ENCODE data around the gene GARIN1A.
"Not testable (repeated sequence)": the region's sequence is repeated elsewhere in the genome, so short reads cannot be mapped to it uniquely, and the experiment has no call there.

Gene GARIN1A

DNA sequence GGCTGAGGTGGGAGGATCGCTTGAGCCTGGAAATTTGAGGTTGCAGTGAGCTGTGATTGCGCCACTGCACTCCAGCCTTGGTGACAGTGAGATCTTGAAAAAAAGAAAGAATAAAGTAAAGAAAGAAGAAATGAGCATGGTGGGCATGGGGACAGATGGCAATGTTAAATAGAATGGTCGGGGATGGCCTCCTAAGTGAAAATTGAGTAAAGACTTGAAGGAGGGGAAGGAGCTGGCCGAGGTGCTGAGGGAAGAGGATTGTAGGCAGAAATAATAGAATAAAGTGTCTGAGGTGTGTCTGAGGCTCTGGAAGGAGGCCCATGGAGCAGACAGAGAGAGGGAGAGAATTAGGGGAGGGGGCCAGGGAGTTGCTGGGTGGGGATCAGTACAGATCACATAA, 26.2 kb upstream of the GARIN1A start:
- H2AFZ ChIP-seq (ENCODE audit: low read length); H4K91ac ChIP-seq (ENCODE audit: low read depth, low read length, poor library complexity); H2BK12ac ChIP-seq (ENCODE audit: low read length); H2BK120ac ChIP-seq (ENCODE audit: low read depth, low read length); H2BK15ac ChIP-seq (ENCODE audit: low read length); H3K23ac ChIP-seq (ENCODE audit: low read depth, low read length, poor library complexity); H3K9ac ChIP-seq (ENCODE audit: low read depth, low read length, poor library complexity); H3K4me1 ChIP-seq (ENCODE audit: control insufficient read depth in 2 of 2, insufficient read depth in 1 of 2, low read depth in 1 of 2, low read length in 2 of 2); DNase-seq (ENCODE audit: low spot score); H3K4ac ChIP-seq (ENCODE audit: low read length); H3K4me2 ChIP-seq (ENCODE audit: insufficient read depth, low read length, poor library complexity, severe bottlenecking); H3K14ac ChIP-seq (ENCODE audit: low read length); H3K79me1 ChIP-seq (ENCODE audit: low read depth, low read length); H3K27me3 ChIP-seq (ENCODE audit: control insufficient read depth in 3 of 3, insufficient read depth in 3 of 3, low read depth in 1 of 3, low read length in 3 of 3); H3K9me3 ChIP-seq (replicated peaks in 1 of 2; ENCODE audit: control insufficient read depth in 2 of 2, insufficient read depth in 1 of 2, low read depth in 1 of 2, low read length in 2 of 2); H4K8ac ChIP-seq (ENCODE audit: low read depth, low read length); H3K27ac ChIP-seq (replicated peaks; ENCODE audit: low read length); H3K4me3 ChIP-seq (ENCODE audit: low read length in 2 of 2); H2BK5ac ChIP-seq (ENCODE audit: low read length); H3K18ac ChIP-seq (ENCODE audit: low read length); H2AK5ac ChIP-seq (ENCODE audit: low read depth, low read length): not testable (repeated sequence)
- peaks cover 2 to 31% of the 10 kb centered on the region in 2 donors for H3K36me3 ChIP-seq (replicated peaks in 1 of 2; ENCODE audit: control insufficient read depth in 2 of 2, insufficient read depth in 2 of 2, low read length in 2 of 2)
- WGBS, 2 donors (ENCODE audit: extremely low coverage in 2 of 2, insufficient read length in 2 of 2, insufficient replicate concordance in 1 of 2): no CpG with 5 or more reads among the region's 4 CpGs

GRCh38 chr7:128646877-128647276, 25.2 kb upstream of the GARIN1A start:
- not testable (repeated sequence) for H2AK5ac ChIP-seq (ENCODE audit: low read depth, low read length); H3K27me3 ChIP-seq (ENCODE audit: control insufficient read depth in 3 of 3, insufficient read depth in 3 of 3, low read depth in 1 of 3, low read length in 3 of 3); H3K18ac ChIP-seq (ENCODE audit: low read length); H2BK120ac ChIP-seq (ENCODE audit: low read depth, low read length); H2BK12ac ChIP-seq (ENCODE audit: low read length); H3K9ac ChIP-seq (ENCODE audit: low read depth, low read length, poor library complexity); H3K14ac ChIP-seq (ENCODE audit: low read length); H3K79me1 ChIP-seq (ENCODE audit: low read depth, low read length); H3K23ac ChIP-seq (ENCODE audit: low read depth, low read length, poor library complexity); H3K4me1 ChIP-seq (ENCODE audit: control insufficient read depth in 2 of 2, insufficient read depth in 1 of 2, low read depth in 1 of 2, low read length in 2 of 2); H4K8ac ChIP-seq (ENCODE audit: low read depth, low read length); H3K4ac ChIP-seq (ENCODE audit: low read length); H2AFZ ChIP-seq (ENCODE audit: low read length); H4K91ac ChIP-seq (ENCODE audit: low read depth, low read length, poor library complexity); H3K9me3 ChIP-seq (replicated peaks in 1 of 2; ENCODE audit: control insufficient read depth in 2 of 2, insufficient read depth in 1 of 2, low read depth in 1 of 2, low read length in 2 of 2); H2BK15ac ChIP-seq (ENCODE audit: low read length); H3K4me3 ChIP-seq (ENCODE audit: low read length in 2 of 2); H3K27ac ChIP-seq (replicated peaks; ENCODE audit: low read length); H2BK5ac ChIP-seq (ENCODE audit: low read length); DNase-seq (ENCODE audit: low spot score); H3K4me2 ChIP-seq (ENCODE audit: insufficient read depth, low read length, poor library complexity, severe bottlenecking)
- no CpG with 5 or more reads among the region's 6 CpGs for WGBS, 2 donors (ENCODE audit: extremely low coverage in 2 of 2, insufficient read length in 2 of 2, insufficient replicate concordance in 1 of 2)
- peaks cover 0 to 29% of the 10 kb centered on the region in 2 donors for H3K36me3 ChIP-seq (replicated peaks in 1 of 2; ENCODE audit: control insufficient read depth in 2 of 2, insufficient read depth in 2 of 2, low read length in 2 of 2)

DNA sequence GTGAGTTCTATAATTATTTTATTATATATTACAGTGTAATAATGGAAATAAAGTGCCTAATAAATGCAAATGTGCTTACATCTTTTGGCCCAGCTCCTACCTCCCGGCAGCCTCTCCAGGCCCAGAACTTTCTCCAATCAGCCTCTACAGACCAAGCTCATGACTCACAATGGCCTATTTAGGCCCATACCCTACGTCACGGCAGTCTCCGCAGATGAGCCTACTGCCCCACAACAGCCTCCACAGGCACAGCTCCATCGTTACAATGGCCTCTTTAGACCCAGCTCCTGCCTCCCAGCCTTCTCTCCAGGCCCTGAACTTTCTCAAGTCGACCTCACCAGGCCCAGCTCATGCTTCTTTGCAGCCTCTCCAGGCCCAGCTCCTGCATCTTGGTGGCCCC, 21.0 kb upstream of the GARIN1A start:
- not testable (repeated sequence) for H2BK5ac ChIP-seq (ENCODE audit: low read length); H3K27ac ChIP-seq (replicated peaks; ENCODE audit: low read length); H3K14ac ChIP-seq (ENCODE audit: low read length); H3K4me2 ChIP-seq (ENCODE audit: insufficient read depth, low read length, poor library complexity, severe bottlenecking); H3K23ac ChIP-seq (ENCODE audit: low read depth, low read length, poor library complexity); H2AK5ac ChIP-seq (ENCODE audit: low read depth, low read length); H3K9me3 ChIP-seq (replicated peaks in 1 of 2; ENCODE audit: control insufficient read depth in 2 of 2, insufficient read depth in 1 of 2, low read depth in 1 of 2, low read length in 2 of 2); H2BK12ac ChIP-seq (ENCODE audit: low read length); H4K8ac ChIP-seq (ENCODE audit: low read depth, low read length); H3K4me3 ChIP-seq (ENCODE audit: low read length in 2 of 2); H2BK120ac ChIP-seq (ENCODE audit: low read depth, low read length); H4K91ac ChIP-seq (ENCODE audit: low read depth, low read length, poor library complexity); H2BK15ac ChIP-seq (ENCODE audit: low read length); H3K18ac ChIP-seq (ENCODE audit: low read length); H3K4ac ChIP-seq (ENCODE audit: low read length); H3K79me1 ChIP-seq (ENCODE audit: low read depth, low read length); H2AFZ ChIP-seq (ENCODE audit: low read length); H3K9ac ChIP-seq (ENCODE audit: low read depth, low read length, poor library complexity); H3K4me1 ChIP-seq (ENCODE audit: control insufficient read depth in 2 of 2, insufficient read depth in 1 of 2, low read depth in 1 of 2, low read length in 2 of 2); DNase-seq (ENCODE audit: low spot score); H3K27me3 ChIP-seq (ENCODE audit: control insufficient read depth in 3 of 3, insufficient read depth in 3 of 3, low read depth in 1 of 3, low read length in 3 of 3)
- peaks cover 0 to 16% of the 10 kb centered on the region in 2 donors for H3K36me3 ChIP-seq (replicated peaks in 1 of 2; ENCODE audit: control insufficient read depth in 2 of 2, insufficient read depth in 2 of 2, low read length in 2 of 2)
- WGBS, 2 donors (ENCODE audit: extremely low coverage in 2 of 2, insufficient read length in 2 of 2, insufficient replicate concordance in 1 of 2): no CpG with 5 or more reads among the region's 6 CpGs

GRCh38 chr7:128652606-128653005, 19.5 kb upstream of the GARIN1A start:
- not testable (repeated sequence) for H2BK120ac ChIP-seq (ENCODE audit: low read depth, low read length); H2BK5ac ChIP-seq (ENCODE audit: low read length); H3K27me3 ChIP-seq (ENCODE audit: control insufficient read depth in 3 of 3, insufficient read depth in 3 of 3, low read depth in 1 of 3, low read length in 3 of 3); H4K8ac ChIP-seq (ENCODE audit: low read depth, low read length); H3K14ac ChIP-seq (ENCODE audit: low read length); H3K23ac ChIP-seq (ENCODE audit: low read depth, low read length, poor library complexity); H3K4me2 ChIP-seq (ENCODE audit: insufficient read depth, low read length, poor library complexity, severe bottlenecking); H2BK15ac ChIP-seq (ENCODE audit: low read length); H3K4me3 ChIP-seq (ENCODE audit: low read length in 2 of 2); H3K27ac ChIP-seq (replicated peaks; ENCODE audit: low read length); H2BK12ac ChIP-seq (ENCODE audit: low read length); H2AFZ ChIP-seq (ENCODE audit: low read length); H4K91ac ChIP-seq (ENCODE audit: low read depth, low read length, poor library complexity); H3K9me3 ChIP-seq (replicated peaks in 1 of 2; ENCODE audit: control insufficient read depth in 2 of 2, insufficient read depth in 1 of 2, low read depth in 1 of 2, low read length in 2 of 2); H3K18ac ChIP-seq (ENCODE audit: low read length); H3K9ac ChIP-seq (ENCODE audit: low read depth, low read length, poor library complexity); H3K4ac ChIP-seq (ENCODE audit: low read length); H2AK5ac ChIP-seq (ENCODE audit: low read depth, low read length); H3K79me1 ChIP-seq (ENCODE audit: low read depth, low read length); H3K4me1 ChIP-seq (ENCODE audit: control insufficient read depth in 2 of 2, insufficient read depth in 1 of 2, low read depth in 1 of 2, low read length in 2 of 2); DNase-seq (ENCODE audit: low spot score)
- WGBS, 2 donors (ENCODE audit: extremely low coverage in 2 of 2, insufficient read length in 2 of 2, insufficient replicate concordance in 1 of 2): no CpG with 5 or more reads among the region's 24 CpGs
- peaks cover 0 to 11% of the 10 kb centered on the region in 2 donors for H3K36me3 ChIP-seq (replicated peaks in 1 of 2; ENCODE audit: control insufficient read depth in 2 of 2, insufficient read depth in 2 of 2, low read length in 2 of 2)

Data from neuronal stem cell (in vitro differentiated cells).